ENCODE measurements around the gene RNASEH2A.
"Not testable (repeated sequence)": the region's sequence is repeated elsewhere in the genome, so short reads cannot be mapped to it uniquely, and the experiment has no call there.

GRCh38 chr19:12817810-12818209, 11.4 kb downstream of the RNASEH2A start:
- TF ChIP-seq CTCF, POLR2A (IDR thresholded peaks at IDR 0.05): not testable (repeated sequence)

All from heart left ventricle (tissue), 13 donors.